Measurements from ENCODE around the gene CCDC47. TPM values are rescaled to one million over a fixed set of nuclear protein-coding genes. Genes with fewer than 3 reads are reported as not detected.

Gene CCDC47
- total RNA-seq, 1 donor from 2014 or later: 92.8 TPM

DNA sequence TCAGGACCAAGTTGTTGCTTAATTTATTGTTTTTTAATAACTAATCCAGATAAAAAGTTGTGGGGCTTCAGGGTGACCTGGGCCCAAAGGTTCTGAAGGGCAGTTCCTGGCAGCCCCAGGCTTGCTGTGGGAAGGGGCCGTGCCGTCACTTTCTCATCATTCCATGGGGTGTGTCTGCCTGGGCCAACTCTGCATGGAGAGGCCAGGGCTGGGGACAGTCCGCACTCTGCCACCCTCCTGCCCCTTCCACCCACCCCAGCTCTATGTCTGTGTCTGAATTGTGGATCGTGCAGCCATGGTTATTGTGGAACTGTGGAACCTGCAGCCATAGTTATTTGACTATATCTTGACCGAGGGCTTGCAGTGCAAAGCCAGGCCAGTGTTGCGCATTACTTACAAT is 77.5 kb downstream of the CCDC47 start:
- H2AFZ ChIP-seq (ENCODE audit: low read depth, low read length): no peak overlapping the region
- FAIRE-seq (no peak), DNase-seq (ENCODE audit: low read depth) (no peak)
- peaks cover 4% of the 10 kb centered on the region for H3K79me2 ChIP-seq (ENCODE audit: insufficient read depth, low read length)
- no peak overlapping the region for H3K27ac ChIP-seq (ENCODE audit: low read depth, low read length)
- H3K36me3 Mint-ChIP-seq (ENCODE audit: low read depth, unreplicated experiment): peaks cover 17% of the 10 kb centered on the region
- H4K20me1 ChIP-seq (ENCODE audit: insufficient read depth, low read length): peaks cover 31% of the 10 kb centered on the region
- TF ChIP-seq, protein P1, sequence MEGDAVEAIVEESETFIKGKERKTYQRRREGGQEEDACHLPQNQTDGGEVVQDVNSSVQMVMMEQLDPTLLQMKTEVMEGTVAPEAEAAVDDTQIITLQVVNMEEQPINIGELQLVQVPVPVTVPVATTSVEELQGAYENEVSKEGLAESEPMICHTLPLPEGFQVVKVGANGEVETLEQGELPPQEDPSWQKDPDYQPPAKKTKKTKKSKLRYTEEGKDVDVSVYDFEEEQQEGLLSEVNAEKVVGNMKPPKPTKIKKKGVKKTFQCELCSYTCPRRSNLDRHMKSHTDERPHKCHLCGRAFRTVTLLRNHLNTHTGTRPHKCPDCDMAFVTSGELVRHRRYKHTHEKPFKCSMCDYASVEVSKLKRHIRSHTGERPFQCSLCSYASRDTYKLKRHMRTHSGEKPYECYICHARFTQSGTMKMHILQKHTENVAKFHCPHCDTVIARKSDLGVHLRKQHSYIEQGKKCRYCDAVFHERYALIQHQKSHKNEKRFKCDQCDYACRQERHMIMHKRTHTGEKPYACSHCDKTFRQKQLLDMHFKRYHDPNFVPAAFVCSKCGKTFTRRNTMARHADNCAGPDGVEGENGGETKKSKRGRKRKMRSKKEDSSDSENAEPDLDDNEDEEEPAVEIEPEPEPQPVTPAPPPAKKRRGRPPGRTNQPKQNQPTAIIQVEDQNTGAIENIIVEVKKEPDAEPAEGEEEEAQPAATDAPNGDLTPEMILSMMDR (IDR thresholded peaks at IDR 0.05; ENCODE audit: insufficient read depth, low read depth, low read length): no peak
- TF ChIP-seq EZH2 (IDR thresholded peaks at IDR 0.05; ENCODE audit: insufficient read depth, low read length): no peak
- H3K36me3 ChIP-seq (ENCODE audit: insufficient read depth, low read length): peaks cover 2% of the 10 kb centered on the region
- no peak overlapping the region for H3K27ac Mint-ChIP-seq (ENCODE audit: unreplicated experiment)
- H3K9me3 ChIP-seq (ENCODE audit: insufficient read depth, low read depth, low read length): no peaks in the 10 kb centered on the region
- H3K4me2 ChIP-seq (ENCODE audit: low read length): no peak overlapping the region
- H3K27me3 ChIP-seq (ENCODE audit: insufficient read depth, low read length): no peaks in the 10 kb centered on the region
- H3K27me3 Mint-ChIP-seq (ENCODE audit: low read depth, unreplicated experiment): no peaks in the 10 kb centered on the region
- H3K4me3 ChIP-seq (ENCODE audit: insufficient read depth, low read depth, low read length): no peak overlapping the region
- H3K4me1 Mint-ChIP-seq (ENCODE audit: low read depth, unreplicated experiment): no peaks in the 10 kb centered on the region
- no peaks in the 10 kb centered on the region for H3K9me3 Mint-ChIP-seq (ENCODE audit: unreplicated experiment)
- peaks cover 5% of the 10 kb centered on the region for H3K4me1 ChIP-seq (ENCODE audit: insufficient read depth, low read length)
- no peak overlapping the region for H3K4me3 Mint-ChIP-seq (ENCODE audit: unreplicated experiment)
- H3K9ac ChIP-seq (ENCODE audit: low read length): no peak overlapping the region

Other genes starting within 250 kb of the CCDC47 start
- 83.9 and 84.2 TPM in 2 replicates for gene DCAF7, start 223.1 kb downstream of the CCDC47 start, total RNA-seq
- gene TACO1, start 172.7 kb downstream of the CCDC47 start, total RNA-seq: 18.9 and 19.5 TPM in 2 replicates
- 28.3 and 30.5 TPM in 2 replicates for gene MAP3K3, start 151.2 kb downstream of the CCDC47 start, total RNA-seq
- 54.8 and 55.0 TPM in 2 replicates for gene LIMD2, start 73.5 kb downstream of the CCDC47 start, total RNA-seq
- gene STRADA, start 31.8 kb downstream of the CCDC47 start, total RNA-seq: 28.6 and 35.7 TPM in 2 replicates
- gene DDX42, start 573 bp upstream of the CCDC47 start, total RNA-seq: 120 and 125 TPM in 2 replicates
- 110 and 116 TPM in 2 replicates for gene PSMC5, start 53.8 kb upstream of the CCDC47 start, total RNA-seq
- 41.8 and 50.2 TPM in 2 replicates for gene FTSJ3, start 54.1 kb upstream of the CCDC47 start, total RNA-seq
- gene SMARCD2, start 69.1 kb upstream of the CCDC47 start, total RNA-seq: 33.9 and 34.5 TPM in 2 replicates
- gene CSH2, start 100.1 kb upstream of the CCDC47 start, total RNA-seq: 4.3 and 5.8 TPM in 2 replicates
- gene GH2, start 108.3 kb upstream of the CCDC47 start, total RNA-seq: not detected in 2 replicates
- gene CSH1, start 123.0 kb upstream of the CCDC47 start, total RNA-seq: 8.9 and 15.5 TPM in 2 replicates
- gene CSHL1, start 137.7 kb upstream of the CCDC47 start, total RNA-seq: not detected in 2 replicates
- not detected in 2 replicates for gene GH1, start 145.2 kb upstream of the CCDC47 start, total RNA-seq
- gene CD79B, start 158.7 kb upstream of the CCDC47 start, total RNA-seq: 0.25 TPM in 1 of 2 replicates, not detected in the other
- 0.22 and 0.43 TPM in 2 replicates for gene SCN4A, start 199.3 kb upstream of the CCDC47 start, total RNA-seq
- gene PRR29, start 224.8 kb upstream of the CCDC47 start, total RNA-seq: 0.54 and 0.94 TPM in 2 replicates
- not detected in 2 replicates for gene ICAM2, start 247.0 kb upstream of the CCDC47 start, total RNA-seq